Breast epithelium (tissue), 4 donors: ENCODE results near the gene MINDY4. TPM values are rescaled to one million over a fixed set of nuclear protein-coding genes. Genes with fewer than 3 reads are reported as not detected.
A peak's percentile ranks its signal among the peaks of the same experiment; 100 is the strongest.

ENCODE experiments used
- DNase-seq, 2 donors: peaks; one replicate each; pipeline ENCODE4 v3.0.0-alpha.2; 2019; ENCODE audit warnings: low spot score in 2 of 2
- H3K27ac ChIP-seq, 2 donors: fragments of 200-600 bp; sonication (generic) in 1 of 2; one replicate each; pipeline ENCODE4 v1.5.1; 2016 to 2019; ENCODE audit warnings: mild to moderate bottlenecking in 1 of 2
- H3K27me3 ChIP-seq, 2 donors: fragments of 200-600 bp; sonication (generic) in 1 of 2; one replicate each; pipeline versions ENCODE4 v1.5.1 to v1.6.0; 2017 to 2019; ENCODE audit warnings: control low read depth in 1 of 2, mild to moderate bottlenecking in 1 of 2
- H3K36me3 ChIP-seq: fragments of 200-600 bp; one replicate; pipeline ENCODE4 v1.5.1; 2019
- H3K4me1 ChIP-seq, 2 donors: fragments of 200-600 bp; sonication (generic); one replicate each; pipeline ENCODE4 v1.5.1; 2016 to 2019; ENCODE audit warnings: control low read depth in 1 of 2
- H3K4me3 ChIP-seq, 3 donors: fragments of 200-600 bp; sonication (generic); 1 replicate in 2 of 3; 2 replicates in 1 of 3; pipeline ENCODE4 v1.5.1; 2016 to 2019; ENCODE audit warnings: mild to moderate bottlenecking in 3 of 3, moderate library complexity in 2 of 3
- H3K9me3 ChIP-seq, 2 donors: fragments of 200-600 bp; sonication (generic) in 1 of 2; one replicate each; pipeline ENCODE4 v1.5.1; 2016 to 2019; ENCODE audit warnings: control low read depth in 1 of 2
- CTCF ChIP-seq, 3 donors: fragments of 450-650 bp; IDR thresholded peaks; one replicate each; pipeline ENCODE4 v1.5.1; 2016 to 2017; ENCODE audit warnings: antibody characterized with exemption in 3 of 3, mild to moderate bottlenecking in 3 of 3, moderate library complexity in 3 of 3
- POLR2A ChIP-seq: fragments of 450-650 bp; IDR thresholded peaks from one replicate; pipeline ENCODE4 v1.6.1; 2016; ENCODE audit warnings: antibody characterized with exemption, mild to moderate bottlenecking, moderate library complexity
- POLR2AphosphoS5 ChIP-seq, 3 donors: sonication (generic); formaldehyde crosslinking; IDR thresholded peaks; one replicate each; pipeline ENCODE4 v1.6.1; 2017; ENCODE audit warnings: antibody characterized with exemption in 3 of 3
- intact Hi-C: fragments of 100-400 bp; cut with DNase I; formaldehyde crosslinking; loops from one replicate; pipeline ENCODE4 v1.15.1; 2023; ENCODE audit warnings: low total_unique reads
- total RNA-seq, 3 donors: library from RNA; depleted of rRNA; stranded (reverse); fragments of >200 nt; gene quantifications; one replicate each; pipeline ENCODE4 v1.1.0, GENCODE V29; 2016

The MINDY4 gene
- total RNA-seq, 3 donors from 2014 or later: 5.6 to 14.9 (median 13.8) TPM

GRCh38 chr7:30850426-30850825 is 79.2 kb downstream of the MINDY4 start:
- DNase-seq: no peak
- TF ChIP-seq CTCF (IDR thresholded peaks at IDR 0.05) (no peak), POLR2AphosphoS5 (IDR thresholded peaks at IDR 0.05) (no peak), POLR2A (no peak)
- no peak overlapping the region for H3K27ac ChIP-seq
- H3K4me3 ChIP-seq: no peak overlapping the region
- H3K36me3 ChIP-seq: no peaks in the 10 kb centered on the region
- H3K27me3 ChIP-seq: no peaks in the 10 kb centered on the region
- H3K4me1 ChIP-seq: no peaks in the 10 kb centered on the region
- intact Hi-C loops: no loop called here
- H3K9me3 ChIP-seq: no peaks in the 10 kb centered on the region

GRCh38 chr7:30851651-30852307 is 80.6 kb downstream of the MINDY4 start:
- no peaks in the 10 kb centered on the region for H3K36me3 ChIP-seq
- peak in 1 of 2 donors; percentile 78 for DNase-seq
- H3K27me3 ChIP-seq: no peaks in the 10 kb centered on the region
- peak overlapping the region in 2 of 3 donors; percentile 13 to 37 for H3K4me3 ChIP-seq
- no peaks in the 10 kb centered on the region for H3K4me1 ChIP-seq
- H3K9me3 ChIP-seq: no peaks in the 10 kb centered on the region
- H3K27ac ChIP-seq: peak overlapping the region; percentile 85 to 95
- no peak for TF ChIP-seq POLR2A
- peak in 1 of 3 donors; percentile 37 for TF ChIP-seq POLR2AphosphoS5 (IDR thresholded peaks at IDR 0.05)
- TF ChIP-seq CTCF (IDR thresholded peaks at IDR 0.05): no peak
- intact Hi-C loops: no loop called here

- H3K9me3 ChIP-seq: no peaks in the 10 kb centered on the region
- intact Hi-C loops: no loop called here
- no peak for DNase-seq
- H3K36me3 ChIP-seq: no peaks in the 10 kb centered on the region
- peak overlapping the region; percentile 85 to 95 for H3K27ac ChIP-seq
- peak overlapping the region in 2 of 3 donors; percentile 13 to 37 for H3K4me3 ChIP-seq
- H3K4me1 ChIP-seq: no peaks in the 10 kb centered on the region
- TF ChIP-seq CTCF (IDR thresholded peaks at IDR 0.05): no peak
- TF ChIP-seq POLR2AphosphoS5 (IDR thresholded peaks at IDR 0.05): no peak
- no peak for TF ChIP-seq POLR2A
- no peaks in the 10 kb centered on the region for H3K27me3 ChIP-seq
Measured at GRCh38 chr7:30852308-30852684, 81.1 kb downstream of the MINDY4 start.

- Histone ChIP-seq H3K27ac (peak overlapping the region; percentile 85 to 95), H3K27me3 (no peaks in the 10 kb centered on the region), H3K4me3 (no peak overlapping the region), H3K36me3 (no peaks in the 10 kb centered on the region), H3K9me3 (no peaks in the 10 kb centered on the region), H3K4me1 (no peaks in the 10 kb centered on the region)
- intact Hi-C loops: no loop called here
- TF ChIP-seq POLR2AphosphoS5 (IDR thresholded peaks at IDR 0.05) (no peak), POLR2A (no peak)
- DNase-seq: no peak
Measured at GRCh38 chr7:30852744-30853288, 81.6 kb downstream of the MINDY4 start.

GRCh38 chr7:30853576-30853975 is 82.4 kb downstream of the MINDY4 start:
- Histone ChIP-seq H3K4me1 (no peaks in the 10 kb centered on the region), H3K9me3 (no peaks in the 10 kb centered on the region), H3K27me3 (no peaks in the 10 kb centered on the region), H3K36me3 (no peaks in the 10 kb centered on the region), H3K4me3 (no peak overlapping the region), H3K27ac (peak overlapping the region in 1 of 2 donors; percentile 95)
- DNase-seq: no peak
- intact Hi-C loops: no loop called here
- TF ChIP-seq POLR2A: no peak
- no peak for TF ChIP-seq POLR2AphosphoS5 (IDR thresholded peaks at IDR 0.05)
- TF ChIP-seq CTCF (IDR thresholded peaks at IDR 0.05): no peak
